ENCODE data around the gene ELAVL2.

ELAVL2 gene

GRCh38 chr9:23842565-23843129, 16.6 kb upstream of the ELAVL2 start:
- in situ Hi-C loops (cut with HindIII; ENCODE audit: low sequenced_read_pairs): no loop called here
- DNase-seq (ENCODE audit: low read depth, low spot score): no peak
- TF ChIP-seq CTCF (IDR thresholded peaks at IDR 0.05; ENCODE audit: low read depth, low read length): peak; percentile 5
- no peak overlapping the region for H3K4me3 ChIP-seq (ENCODE audit: low read depth, low read length)

GRCh38 chr9:23841304-23841703, 15.3 kb upstream of the ELAVL2 start:
- H3K4me3 ChIP-seq (ENCODE audit: low read depth, low read length): no peak overlapping the region
- no peak for TF ChIP-seq CTCF (IDR thresholded peaks at IDR 0.05; ENCODE audit: low read depth, low read length)
- DNase-seq (ENCODE audit: low read depth, low spot score): no peak
- in situ Hi-C loops (cut with HindIII; ENCODE audit: low sequenced_read_pairs): no loop called here

GRCh38 chr9:23837038-23837437, 11.0 kb upstream of the ELAVL2 start:
- DNase-seq (ENCODE audit: low read depth, low spot score): no peak
- no peak for TF ChIP-seq CTCF (IDR thresholded peaks at IDR 0.05; ENCODE audit: low read depth, low read length)
- no peak overlapping the region for H3K4me3 ChIP-seq (ENCODE audit: low read depth, low read length)
- in situ Hi-C loops (cut with HindIII; ENCODE audit: low sequenced_read_pairs): no loop called here

GRCh38 chr9:23830929-23831730, 5.1 kb upstream of the ELAVL2 start:
- H3K4me3 ChIP-seq (ENCODE audit: low read depth, low read length): peak overlapping the region; percentile 3
- in situ Hi-C loops (cut with HindIII; ENCODE audit: low sequenced_read_pairs): no loop called here
- TF ChIP-seq CTCF (IDR thresholded peaks at IDR 0.05; ENCODE audit: low read depth, low read length): no peak
- DNase-seq (ENCODE audit: low read depth, low spot score): no peak

GRCh38 chr9:23830476-23830805, 4.4 kb upstream of the ELAVL2 start:
- H3K4me3 ChIP-seq (ENCODE audit: low read depth, low read length): no peak overlapping the region
- DNase-seq (ENCODE audit: low read depth, low spot score): no peak
- in situ Hi-C loops (cut with HindIII; ENCODE audit: low sequenced_read_pairs): no loop called here
- TF ChIP-seq CTCF (IDR thresholded peaks at IDR 0.05; ENCODE audit: low read depth, low read length): no peak

GRCh38 chr9:23829580-23830475, 3.8 kb upstream of the ELAVL2 start:
- peak; percentile 45 for DNase-seq (ENCODE audit: low read depth, low spot score)
- in situ Hi-C loops (cut with HindIII; ENCODE audit: low sequenced_read_pairs): no loop called here
- TF ChIP-seq CTCF (IDR thresholded peaks at IDR 0.05; ENCODE audit: low read depth, low read length): no peak
- H3K4me3 ChIP-seq (ENCODE audit: low read depth, low read length): peak overlapping the region; percentile 10
